IMR-90 (cell line): Measurements from ENCODE around the gene DOC2B. TPM values are rescaled to one million over a fixed set of nuclear protein-coding genes. Genes with fewer than 3 reads are reported as not detected.

Experiments used
- ATAC-seq: fragments of 200-7000 bp; cut with Tn5 transposase; 2 replicates; pipeline ENCODE4 v1.9.1; 2020; ENCODE audit warnings: low read depth, mild to moderate bottlenecking, moderate library complexity
- BruUV-seq: library from RNA; stranded (reverse); fragments of 400-500 nt; replicated peaks from 2 replicates; lab custom pipeline; 2021; lab: Mats Ljungman, UMichigan
- CTCF ChIA-PET: fragments of 300-600 bp; formaldehyde crosslinking; extraction: SDS; loops from one replicate; lab custom pipeline; 2021; ENCODE audit warnings: antibody characterized with exemption; lab: Yijun Ruan, JAX
- POLR2A ChIA-PET: fragments of 300-600 bp; sonication (Branson Sonifier 250); formaldehyde crosslinking; loops from one replicate; lab custom pipeline; 2022; ENCODE audit warnings: antibody characterized with exemption; ENCODE audit not compliant: unreplicated experiment; lab: Charles Lee
- DNase-seq: peaks from one replicate; pipeline ENCODE4 v3.0.0; 2013
- H2AFZ ChIP-seq: replicated peaks from 2 replicates; pipeline ENCODE3; 2013; ENCODE audit warnings: low read length, mild to moderate bottlenecking; ENCODE audit not compliant: poor library complexity
- H2AK5ac ChIP-seq: 2 replicates; pipeline ENCODE4 v1.6.1; 2013; ENCODE audit warnings: low read depth, low read length, inconsistent platforms
- H2AK9ac ChIP-seq: replicated peaks from 2 replicates; pipeline ENCODE3; 2013; ENCODE audit warnings: mild to moderate bottlenecking, low read depth, low read length, moderate library complexity; ENCODE audit not compliant: poor library complexity
- H2BK120ac ChIP-seq: 2 replicates; pipeline ENCODE4 v1.6.1; 2013; ENCODE audit warnings: low read depth, low read length, inconsistent platforms
- H2BK15ac ChIP-seq: 3 replicates; pipeline ENCODE4 v1.6.1; 2013; ENCODE audit warnings: low read depth, low read length, inconsistent platforms
- H2BK20ac ChIP-seq: 2 replicates; pipeline ENCODE4 v1.6.1; 2013; ENCODE audit warnings: low read depth, mild to moderate bottlenecking, inconsistent platforms, low read length, moderate library complexity
- H2BK5ac ChIP-seq: 2 replicates; pipeline ENCODE4 v1.6.1; 2013; ENCODE audit warnings: mild to moderate bottlenecking, low read depth, low read length, inconsistent platforms; ENCODE audit not compliant: poor library complexity, severe bottlenecking
- H3K14ac ChIP-seq: replicated peaks from 2 replicates; pipeline ENCODE4 v1.6.1; 2013; ENCODE audit warnings: low read depth, low read length, inconsistent platforms
- H3K18ac ChIP-seq: 2 replicates; pipeline ENCODE4 v1.6.1; 2013; ENCODE audit warnings: low read depth, low read length, control low read depth
- H3K23ac ChIP-seq: 2 replicates; pipeline ENCODE4 v1.6.1; 2013; ENCODE audit warnings: low read depth, low read length, inconsistent platforms
- H3K27ac ChIP-seq: 2 replicates; pipeline ENCODE4 v1.5.1; 2013; ENCODE audit warnings: mild to moderate bottlenecking, control low read depth, low read length; ENCODE audit not compliant: insufficient read depth
- H3K27me3 ChIP-seq: 2 replicates; pipeline ENCODE4 v1.6.1; 2013; ENCODE audit warnings: low read length; ENCODE audit not compliant: control insufficient read depth, insufficient read depth
- H3K36me3 ChIP-seq: 2 replicates; pipeline ENCODE4 v1.6.1; 2013; ENCODE audit warnings: low read length, mixed read lengths; ENCODE audit not compliant: control insufficient read depth, insufficient read depth
- H3K4ac ChIP-seq: 2 replicates; pipeline ENCODE4 v1.6.1; 2013; ENCODE audit warnings: low read depth, low read length, inconsistent platforms
- H3K4me1 ChIP-seq: 2 replicates; pipeline ENCODE4 v1.6.1; 2013; ENCODE audit warnings: low read length, mixed read lengths; ENCODE audit not compliant: control insufficient read depth, insufficient read depth
- H3K4me2 ChIP-seq: 2 replicates; pipeline ENCODE4 v1.6.1; 2013; ENCODE audit warnings: low read depth, mild to moderate bottlenecking, control low read depth, low read length, moderate library complexity
- H3K4me3 ChIP-seq: 2 replicates; pipeline ENCODE4 v1.5.1; 2013; ENCODE audit warnings: low read depth, mild to moderate bottlenecking, control low read depth, low read length, moderate library complexity; ENCODE audit not compliant: insufficient read depth
- H3K56ac ChIP-seq: 2 replicates; pipeline ENCODE4 v1.6.1; 2013; ENCODE audit warnings: low read length, inconsistent platforms; ENCODE audit not compliant: insufficient read depth; ENCODE audit errors: extremely low read depth
- H3K79me1 ChIP-seq, 2 experiments: 2 replicates each; pipeline ENCODE4 v1.6.1; 2013; ENCODE audit warnings: low read length in 2 of 2, inconsistent platforms in 1 of 2, low read depth in 1 of 2
- H3K9ac ChIP-seq: 2 replicates; pipeline ENCODE4 v1.6.1; 2013; ENCODE audit warnings: low read depth, low read length, control low read depth
- H3K9me1 ChIP-seq: 2 replicates; pipeline ENCODE4 v1.6.1; 2013; ENCODE audit warnings: low read length, inconsistent platforms; ENCODE audit not compliant: insufficient read depth
- H3K9me3 ChIP-seq: 2 replicates; pipeline ENCODE4 v1.6.1; 2013; ENCODE audit warnings: low read length; ENCODE audit not compliant: control insufficient read depth, insufficient read depth
- H4K20me1 ChIP-seq: 2 replicates; pipeline ENCODE4 v1.6.1; 2013; ENCODE audit warnings: low read length, inconsistent platforms; ENCODE audit not compliant: insufficient read depth
- H4K5ac ChIP-seq: 2 replicates; pipeline ENCODE4 v1.6.1; 2013; ENCODE audit warnings: mild to moderate bottlenecking, low read depth, low read length, control low read depth
- H4K8ac ChIP-seq, 2 experiments: 2 replicates each; pipeline ENCODE4 v1.6.1; 2013; ENCODE audit warnings: low read depth in 2 of 2, low read length in 2 of 2, control low read depth in 1 of 2, inconsistent platforms in 1 of 2
- H4K91ac ChIP-seq: 2 replicates; pipeline ENCODE4 v1.6.1; 2013; ENCODE audit warnings: low read depth, low read length, inconsistent platforms; ENCODE audit not compliant: insufficient read depth
- BHLHE40 ChIP-seq: fragments of 150-350 bp; IDR thresholded peaks from 2 replicates; pipeline ENCODE4 v1.6.1; 2016; ENCODE audit warnings: mild to moderate bottlenecking, low read depth, low read length
- CEBPB ChIP-seq: IDR thresholded peaks from 2 replicates; pipeline ENCODE4 v1.6.1; 2012; ENCODE audit warnings: low read depth, low read length, improper control_type of control experiment
- CHD1 ChIP-seq: IDR thresholded peaks from 2 replicates; pipeline ENCODE4 v1.6.1; 2012; ENCODE audit warnings: low read depth, low read length, improper control_type of control experiment
- FOS ChIP-seq: fragments of 150-350 bp; IDR thresholded peaks from 2 replicates; pipeline ENCODE4 v1.6.1; 2016; ENCODE audit warnings: low read depth, low read length
- MAFK ChIP-seq: IDR thresholded peaks from 2 replicates; pipeline ENCODE4 v1.6.1; 2012; ENCODE audit warnings: low read depth, low read length, improper control_type of control experiment
- MAZ ChIP-seq: IDR thresholded peaks from 2 replicates; pipeline ENCODE4 v1.6.1; 2012; ENCODE audit warnings: low read depth, mild to moderate bottlenecking, low read length, improper control_type of control experiment, moderate library complexity, borderline replicate concordance
- MXI1 ChIP-seq: IDR thresholded peaks from 2 replicates; pipeline ENCODE4 v1.6.1; 2012; ENCODE audit warnings: low read depth, mild to moderate bottlenecking, low read length, moderate library complexity, borderline replicate concordance
- NFE2L2 ChIP-seq: fragments of 150-350 bp; IDR thresholded peaks from 2 replicates; pipeline ENCODE4 v1.6.1; 2016; ENCODE audit warnings: low read depth, mild to moderate bottlenecking, low read length
- POLR2A ChIP-seq: IDR thresholded peaks from 2 replicates; pipeline ENCODE4 v1.6.1; 2012; ENCODE audit warnings: mild to moderate bottlenecking, low read depth, low read length
- RAD21 ChIP-seq: IDR thresholded peaks from 2 replicates; pipeline ENCODE4 v1.6.1; 2012; ENCODE audit warnings: low read length, improper control_type of control experiment
- RCOR1 ChIP-seq: IDR thresholded peaks from 2 replicates; pipeline ENCODE4 v1.6.1; 2012; ENCODE audit warnings: mild to moderate bottlenecking, low read length, improper control_type of control experiment; ENCODE audit not compliant: insufficient replicate concordance
- RFX5 ChIP-seq: IDR thresholded peaks from 2 replicates; pipeline ENCODE4 v1.8.0; 2012; ENCODE audit warnings: low read depth, mild to moderate bottlenecking, low read length, moderate library complexity
- SMC3 ChIP-seq: fragments of 150-350 bp; IDR thresholded peaks from 2 replicates; pipeline ENCODE4 v1.6.1; 2016; ENCODE audit warnings: low read depth, mild to moderate bottlenecking, antibody characterized with exemption, low read length, moderate library complexity
- WGBS, 2 experiments: methylation state at CpG; one replicate each; pipeline versions ENCODE4 v1.1.5 to v1.1.7; 2013; ENCODE audit warnings: missing lambda C conversion rate in 2 of 2; ENCODE audit not compliant: insufficient read length in 1 of 2; ENCODE audit errors: extremely low coverage in 2 of 2; 5-methylcytosine and 5-hydroxymethylcytosine counted together
- dilution Hi-C: fragments of 300-500 bp; cut with HindIII; formaldehyde crosslinking; loops from one replicate; pipeline ENCODE4 v1.14.3; 2018; ENCODE audit warnings: low sequenced_read_pairs; ENCODE audit not compliant: unreplicated experiment
- in situ Hi-C: fragments of 300-500 bp; cut with MboI; formaldehyde crosslinking; loops from 3 replicates; pipeline ENCODE4 v1.14.3; 2019; ENCODE audit warnings: low sequenced_read_pairs, inconsistent platforms, mixed read lengths
- intact Hi-C: fragments of 100-400 bp; cut with micrococcal nuclease; formaldehyde crosslinking; loops from 2 replicates; pipeline ENCODE4 v1.10.0; 2022
- polyA plus RNA-seq, 3 experiments: library from polyadenylated mRNA; depleted of rRNA; stranded (reverse); fragments of >200 nt; gene quantifications; 2 replicates each; pipeline ENCODE4 v1.2.3, GENCODE V29; 2012; ENCODE audit warnings: low replicate concordance in 1 of 3
- total RNA-seq: library from RNA; depleted of rRNA; stranded (reverse); fragments of >200 nt; gene quantifications from 2 replicates; pipeline ENCODE4 v1.2.3, GENCODE V29; 2012
- TF ChIP-seq, protein P1 (sequence below): conservative IDR thresholded peaks from 2 replicates; pipeline ENCODE4 v1.5.1; 2012; ENCODE audit warnings: mild to moderate bottlenecking, low read depth, low read length, improper control_type of control experiment
- TF ChIP-seq, protein P2 (sequence below): fragments of 150-350 bp; IDR thresholded peaks from 2 replicates; pipeline ENCODE4 v1.6.1; 2016; ENCODE audit warnings: low read depth, mild to moderate bottlenecking, low read length, moderate library complexity, borderline replicate concordance
- TF ChIP-seq, protein P3 (sequence below): fragments of 150-350 bp; IDR thresholded peaks from 2 replicates; pipeline ENCODE4 v1.6.1; 2017; ENCODE audit warnings: mild to moderate bottlenecking, antibody characterized with exemption, low read length, low read depth

The DOC2B gene
- total and polyA plus RNA-seq, 2 of the 4 experiments (the other 2 are of a cell fraction), result not detected

DNA sequence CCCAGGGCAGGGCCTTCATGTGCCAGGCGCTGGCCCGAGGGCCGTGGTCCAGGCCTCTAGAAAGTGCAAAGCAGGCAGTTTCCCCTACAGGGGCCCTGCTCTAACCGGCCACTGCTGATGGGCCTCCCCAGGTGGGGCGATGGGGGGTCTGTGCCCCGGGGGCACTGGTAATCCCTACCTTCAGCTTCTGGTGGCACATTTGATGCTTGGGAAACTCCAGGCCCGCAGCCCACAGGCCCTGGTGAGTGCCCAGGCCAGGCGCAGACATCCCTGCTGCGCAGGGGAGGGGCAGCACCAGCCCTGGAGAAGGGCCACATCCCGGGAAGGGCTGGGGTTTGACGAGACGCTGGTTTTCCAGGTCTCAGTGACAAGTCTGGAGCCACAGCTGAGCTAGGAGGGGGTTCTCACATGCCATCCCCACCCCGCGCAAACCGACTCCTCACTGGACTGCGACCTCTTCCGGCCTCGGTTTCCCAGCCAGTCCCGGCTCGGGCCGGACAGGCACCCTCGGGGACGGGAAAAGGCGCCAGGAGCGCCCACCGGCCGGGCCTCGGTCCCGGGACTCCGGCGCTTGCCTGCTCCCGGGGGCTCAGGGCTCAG is 1.6 kb downstream of the DOC2B start:
- in situ Hi-C loops (no loop called here), dilution Hi-C loops (no loop called here), intact Hi-C loops (no loop called here)
- Histone ChIP-seq H3K56ac (no peak overlapping the region), H2AK9ac (no peak overlapping the region), H3K14ac (no peak overlapping the region), H3K23ac (no peak overlapping the region), H2AK5ac (no peak overlapping the region), H4K5ac (no peak overlapping the region), H3K27ac (no peak overlapping the region), H3K4me1 (no peaks in the 10 kb centered on the region), H3K9me1 (no peaks in the 10 kb centered on the region), H4K20me1 (no peaks in the 10 kb centered on the region), H4K91ac (no peak overlapping the region), H2BK5ac (no peak overlapping the region), H3K18ac (no peak overlapping the region), H3K4me3 (no peak overlapping the region), H3K9ac (no peak overlapping the region), H3K79me1 (no peaks in the 10 kb centered on the region), H4K8ac (no peak overlapping the region), H2BK15ac (no peak overlapping the region), H3K9me3 (no peaks in the 10 kb centered on the region), H3K27me3 (peaks cover 68% of the 10 kb centered on the region), H2AFZ (no peak overlapping the region), H2BK120ac (no peak overlapping the region), H3K4ac (no peak overlapping the region), H3K4me2 (no peak overlapping the region), H3K36me3 (no peaks in the 10 kb centered on the region), H2BK20ac (no peak overlapping the region)
- ATAC-seq, result no peak
- 30% methylated on average over 4 of the region's 32 CpGs; no CpG with 5 or more reads in 1 of the 2 experiments for WGBS, 2 experiments
- BruUV-seq, result no TSS peak
- CTCF ChIA-PET, result no interaction called here
- POLR2A ChIA-PET, result no interaction called here
- TF ChIP-seq MAZ (no peak), POLR2A (no peak), FOS (no peak), RAD21 (no peak), SMC3 (no peak), BHLHE40 (no peak), CEBPB (no peak), MAFK (no peak), CHD1 (no peak), MXI1 (no peak), RCOR1 (no peak), NFE2L2 (no peak), RFX5 (no peak)
- TF ChIP-seq, protein P1, sequence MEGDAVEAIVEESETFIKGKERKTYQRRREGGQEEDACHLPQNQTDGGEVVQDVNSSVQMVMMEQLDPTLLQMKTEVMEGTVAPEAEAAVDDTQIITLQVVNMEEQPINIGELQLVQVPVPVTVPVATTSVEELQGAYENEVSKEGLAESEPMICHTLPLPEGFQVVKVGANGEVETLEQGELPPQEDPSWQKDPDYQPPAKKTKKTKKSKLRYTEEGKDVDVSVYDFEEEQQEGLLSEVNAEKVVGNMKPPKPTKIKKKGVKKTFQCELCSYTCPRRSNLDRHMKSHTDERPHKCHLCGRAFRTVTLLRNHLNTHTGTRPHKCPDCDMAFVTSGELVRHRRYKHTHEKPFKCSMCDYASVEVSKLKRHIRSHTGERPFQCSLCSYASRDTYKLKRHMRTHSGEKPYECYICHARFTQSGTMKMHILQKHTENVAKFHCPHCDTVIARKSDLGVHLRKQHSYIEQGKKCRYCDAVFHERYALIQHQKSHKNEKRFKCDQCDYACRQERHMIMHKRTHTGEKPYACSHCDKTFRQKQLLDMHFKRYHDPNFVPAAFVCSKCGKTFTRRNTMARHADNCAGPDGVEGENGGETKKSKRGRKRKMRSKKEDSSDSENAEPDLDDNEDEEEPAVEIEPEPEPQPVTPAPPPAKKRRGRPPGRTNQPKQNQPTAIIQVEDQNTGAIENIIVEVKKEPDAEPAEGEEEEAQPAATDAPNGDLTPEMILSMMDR, result no peak
- TF ChIP-seq, protein P2, sequence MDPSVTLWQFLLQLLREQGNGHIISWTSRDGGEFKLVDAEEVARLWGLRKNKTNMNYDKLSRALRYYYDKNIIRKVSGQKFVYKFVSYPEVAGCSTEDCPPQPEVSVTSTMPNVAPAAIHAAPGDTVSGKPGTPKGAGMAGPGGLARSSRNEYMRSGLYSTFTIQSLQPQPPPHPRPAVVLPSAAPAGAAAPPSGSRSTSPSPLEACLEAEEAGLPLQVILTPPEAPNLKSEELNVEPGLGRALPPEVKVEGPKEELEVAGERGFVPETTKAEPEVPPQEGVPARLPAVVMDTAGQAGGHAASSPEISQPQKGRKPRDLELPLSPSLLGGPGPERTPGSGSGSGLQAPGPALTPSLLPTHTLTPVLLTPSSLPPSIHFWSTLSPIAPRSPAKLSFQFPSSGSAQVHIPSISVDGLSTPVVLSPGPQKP, result no peak
- TF ChIP-seq, protein P3, sequence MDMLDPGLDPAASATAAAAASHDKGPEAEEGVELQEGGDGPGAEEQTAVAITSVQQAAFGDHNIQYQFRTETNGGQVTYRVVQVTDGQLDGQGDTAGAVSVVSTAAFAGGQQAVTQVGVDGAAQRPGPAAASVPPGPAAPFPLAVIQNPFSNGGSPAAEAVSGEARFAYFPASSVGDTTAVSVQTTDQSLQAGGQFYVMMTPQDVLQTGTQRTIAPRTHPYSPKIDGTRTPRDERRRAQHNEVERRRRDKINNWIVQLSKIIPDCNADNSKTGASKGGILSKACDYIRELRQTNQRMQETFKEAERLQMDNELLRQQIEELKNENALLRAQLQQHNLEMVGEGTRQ, result no peak
- no peak for DNase-seq
